Small intestine (tissue), 7 donors: ENCODE data around the gene TRO. TPM values are rescaled to one million over a fixed set of nuclear protein-coding genes. Genes with fewer than 3 reads are reported as not detected.

Source experiments
- DNase-seq, 2 donors: peaks; one replicate each; pipeline versions ENCODE4 v3.0.0 to v3.0.0-alpha.2; 2013
- FAIRE-seq: peaks from 2 replicates; lab custom pipeline; 2012; peaks lifted over from hg19 to GRCh38; lab: Jason Lieb, UNC
- H3K27ac ChIP-seq, 3 donors: one replicate each; pipeline ENCODE4 v1.5.1; 2013; ENCODE audit warnings: low read length in 2 of 3, mild to moderate bottlenecking in 2 of 3, control low read depth in 1 of 3, inconsistent platforms in 1 of 3, low read depth in 1 of 3, moderate library complexity in 1 of 3
- H3K27me3 ChIP-seq, 3 donors: one replicate each; pipeline ENCODE4 v1.6.1; 2013; ENCODE audit warnings: low read length in 3 of 3, inconsistent platforms in 1 of 3; ENCODE audit not compliant: control insufficient read depth in 3 of 3, insufficient read depth in 3 of 3
- H3K36me3 ChIP-seq, 3 donors: one replicate each; pipeline ENCODE4 v1.6.1; 2013; ENCODE audit warnings: low read length in 3 of 3, inconsistent platforms in 1 of 3, low read depth in 1 of 3, mild to moderate bottlenecking in 1 of 3, moderate library complexity in 1 of 3; ENCODE audit not compliant: control insufficient read depth in 3 of 3, insufficient read depth in 2 of 3
- H3K4me1 ChIP-seq, 3 donors: one replicate each; pipeline ENCODE4 v1.6.1; 2013; ENCODE audit warnings: low read length in 2 of 3, inconsistent platforms in 1 of 3, low read depth in 1 of 3, mild to moderate bottlenecking in 1 of 3, moderate library complexity in 1 of 3; ENCODE audit not compliant: control insufficient read depth in 3 of 3, insufficient read depth in 2 of 3
- H3K4me3 ChIP-seq, 3 donors: one replicate each; pipeline ENCODE4 v1.5.1; 2013; ENCODE audit warnings: low read length in 3 of 3, control low read depth in 1 of 3, inconsistent platforms in 1 of 3, low read depth in 1 of 3, mild to moderate bottlenecking in 1 of 3, moderate library complexity in 1 of 3
- H3K9me3 ChIP-seq, 2 donors: one replicate each; pipeline ENCODE4 v1.6.1; 2013; ENCODE audit warnings: low read depth in 1 of 2, low read length in 1 of 2; ENCODE audit not compliant: control insufficient read depth in 2 of 2, insufficient read depth in 1 of 2
- WGBS, 3 donors: extraction: QIAGEN DNeasy Blood & Tissue Kit; methylation state at CpG; one replicate each; pipeline ENCODE4 v1.1.7; 2013; 5-methylcytosine and 5-hydroxymethylcytosine counted together
- polyA plus RNA-seq, 4 donors: library from polyadenylated mRNA; stranded (reverse) in 3 of 4; unstranded in 1 of 4; fragments of 200-250 nt in 3 of 4; fragments of 120-200 nt in 1 of 4; gene quantifications; one replicate each; pipeline versions ENCODE4 v1.2.1 to v1.2.3, GENCODE V29; 2013
- donor health status: healthy with polysubstance abuse.
- donor health status: control.
- donor health status: control.
- donor health status: Bipolar disorder and iron deficiency.
- donor health status: healthy.

Gene TRO
- polyA plus RNA-seq, 4 donors = 0.81 to 15.7 (median 2.1) TPM; not detected in 1

DNA sequence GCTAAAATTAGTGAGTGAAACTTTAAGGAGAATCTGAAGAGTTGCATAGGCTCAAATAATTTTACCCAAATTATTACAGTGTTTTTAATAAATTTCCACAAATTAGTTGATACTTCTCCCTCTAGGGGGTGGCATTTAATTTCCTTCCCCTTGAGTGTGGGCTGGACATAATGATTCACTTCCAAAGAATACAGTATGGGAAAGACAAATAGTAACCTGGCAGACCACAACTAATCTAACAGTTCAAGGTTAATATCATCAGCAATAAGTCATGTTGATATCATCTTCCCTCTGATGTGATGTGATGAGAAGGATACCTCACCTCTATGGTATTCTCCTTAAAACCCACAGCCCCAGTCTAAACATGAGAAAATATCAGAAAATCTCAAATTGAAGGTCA is 57.8 kb downstream of the TRO start:
- H3K27me3 ChIP-seq = no peaks in the 10 kb centered on the region
- no peak for FAIRE-seq
- no peak for DNase-seq
- no peaks in the 10 kb centered on the region for H3K36me3 ChIP-seq
- H3K4me1 ChIP-seq = no peaks in the 10 kb centered on the region
- H3K9me3 ChIP-seq = no peaks in the 10 kb centered on the region
- H3K27ac ChIP-seq = no peak overlapping the region
- H3K4me3 ChIP-seq = no peak overlapping the region

DNA sequence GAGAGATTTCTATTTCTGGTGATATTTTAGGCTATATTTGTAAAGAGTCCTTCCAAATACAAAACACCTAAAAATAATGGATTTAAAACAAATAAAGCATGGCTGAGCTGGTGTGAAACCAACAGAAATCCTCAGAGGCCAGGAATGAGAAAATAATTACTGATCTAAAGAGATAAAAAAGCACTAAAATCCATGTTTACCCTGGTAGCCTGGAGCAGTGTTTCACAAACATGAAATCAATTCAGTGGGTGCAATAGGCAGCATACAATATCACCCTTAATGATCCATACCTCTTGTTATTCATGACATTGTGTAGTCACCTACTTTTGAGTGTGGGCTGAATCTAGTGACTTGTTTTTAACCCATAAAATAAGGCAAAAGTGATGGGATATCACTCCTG is 58.8 kb downstream of the TRO start:
- no peak overlapping the region for H3K27ac ChIP-seq
- no peaks in the 10 kb centered on the region for H3K9me3 ChIP-seq
- no peaks in the 10 kb centered on the region for H3K4me1 ChIP-seq
- FAIRE-seq (no peak), DNase-seq (no peak)
- H3K4me3 ChIP-seq = no peak overlapping the region
- H3K27me3 ChIP-seq = no peaks in the 10 kb centered on the region
- no peaks in the 10 kb centered on the region for H3K36me3 ChIP-seq

DNA sequence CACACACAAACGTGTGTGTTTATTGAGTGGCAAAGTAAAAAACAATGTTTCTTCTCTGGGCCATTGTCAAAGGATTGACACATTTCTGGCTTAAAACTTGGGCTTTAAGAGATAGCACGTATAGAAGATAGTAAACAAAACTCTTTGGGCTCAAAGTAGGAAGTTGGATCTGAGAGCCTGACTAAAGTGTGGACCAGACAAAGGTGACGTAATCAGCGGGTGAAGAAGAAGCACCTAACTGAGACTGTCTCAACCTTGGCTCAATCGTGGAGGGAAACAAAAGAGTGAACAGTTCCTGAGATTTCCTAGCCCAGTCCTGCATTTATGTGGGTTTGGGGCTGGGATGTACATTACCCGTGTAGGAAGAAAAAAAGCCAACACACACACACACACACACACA is 59.7 kb downstream of the TRO start:
- FAIRE-seq = no peak
- DNase-seq = no peak
- no peaks in the 10 kb centered on the region for H3K36me3 ChIP-seq
- no peak overlapping the region for H3K4me3 ChIP-seq
- WGBS, 3 donors = 63 to 75% (median 72%) methylated on average over 6 of the region's 6 CpGs
- H3K9me3 ChIP-seq = no peaks in the 10 kb centered on the region
- H3K27me3 ChIP-seq = no peaks in the 10 kb centered on the region
- H3K4me1 ChIP-seq = no peaks in the 10 kb centered on the region
- no peak overlapping the region for H3K27ac ChIP-seq

Other genes starting within 250 kb of the TRO start
- under 1 TPM in 1 of 4 donors, not detected in 3; 0.03 TPM for gene ITIH6, start 122.6 kb upstream of the TRO start, polyA plus RNA-seq
- 100 to 1,000 TPM in 1 of 4 donors, 10 to 100 TPM in 3; 42.2 to 292 (median 78.8) TPM for gene MAGED2, start 113.1 kb upstream of the TRO start, polyA plus RNA-seq
- under 1 TPM in 2 of 4 donors, not detected in 2; 0.36 to 0.41 TPM for gene PFKFB1, start 73.4 kb downstream of the TRO start, polyA plus RNA-seq
- 10 to 100 TPM; 11.2 to 15.1 (median 14.4) TPM for gene APEX2, start 79.5 kb downstream of the TRO start, polyA plus RNA-seq
- 1 to 10 TPM in 2 of 4 donors, under 1 TPM in 1, not detected in 1; 0.30 to 4.3 (median 3.7) TPM for gene ALAS2, start 110.2 kb downstream of the TRO start, polyA plus RNA-seq
- under 1 TPM in 1 of 4 donors, not detected in 3; 0.24 TPM for gene PAGE2B, start 154.2 kb downstream of the TRO start, polyA plus RNA-seq
- gene PAGE2, start 168.2 kb downstream of the TRO start, polyA plus RNA-seq = not detected